ENCODE data around the gene CUTA. TPM values are rescaled to one million over a fixed set of nuclear protein-coding genes. Genes with fewer than 3 reads are reported as not detected.
A peak's percentile ranks its signal among the peaks of the same experiment; 100 is the strongest.

CUTA gene
- total RNA-seq, 2 experiments from 2014 or later: 164 to 175 TPM

DNA sequence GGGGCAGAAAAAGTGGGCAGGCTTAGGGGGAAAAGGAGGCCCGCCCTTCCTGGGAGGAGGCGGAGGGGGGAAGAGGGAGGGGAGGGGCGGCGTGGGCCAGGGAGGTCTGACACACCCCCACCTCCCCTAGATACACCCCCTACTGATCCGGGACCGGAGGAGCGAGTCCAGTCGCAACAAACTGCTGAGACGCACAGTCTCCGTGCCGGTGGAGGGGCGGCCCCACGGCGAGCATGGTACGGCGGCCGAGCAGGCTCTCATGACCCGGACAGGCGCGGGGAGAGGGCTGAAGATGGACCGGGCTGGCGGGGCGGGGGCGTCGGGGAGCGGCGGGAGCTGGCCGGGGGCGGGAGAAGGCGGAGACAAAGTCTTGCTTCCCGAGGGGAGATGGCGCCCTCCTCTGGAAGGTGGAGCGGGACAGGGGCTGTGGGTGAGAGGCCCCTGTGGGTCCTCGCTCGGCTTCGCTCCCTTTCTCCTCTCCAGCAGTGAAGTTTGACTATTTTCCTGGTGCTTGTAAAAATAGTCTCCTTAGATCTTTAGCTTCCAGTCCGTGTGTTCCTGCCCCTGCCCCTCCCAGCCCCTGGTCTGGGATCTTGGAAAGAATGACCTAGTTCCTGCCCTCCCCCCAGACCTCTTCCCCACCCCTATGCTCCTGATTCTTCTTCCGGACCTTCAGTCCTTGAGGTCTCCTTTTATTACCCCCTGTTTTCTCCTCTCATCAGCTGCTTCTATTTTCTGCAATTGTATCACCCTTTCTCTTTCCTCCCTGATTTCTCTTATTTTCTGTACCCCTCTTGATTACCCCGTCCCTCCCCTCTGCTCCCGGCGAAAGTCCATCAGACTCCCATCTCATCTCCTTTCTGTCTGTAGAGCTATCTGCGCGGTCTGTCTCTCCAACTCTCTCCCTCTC, 8.0 kb upstream of the CUTA start:
- POLR2A ChIA-PET: interaction anchor here (0.6 to 1.5 kb wide), 7 partner anchors 29 to 435 kb away, joined by 3 to 7 read pairs (median 4); partner anchors contain the start of gene ZBTB9
- Histone ChIP-seq H2AFZ (ENCODE audit: low read length) (peak overlapping the region; percentile 52; the same call in 1 of the 2 replicates), H4K20me1 (ENCODE audit: insufficient read depth, low read length) (no peaks in the 10 kb centered on the region), H3K79me2 (ENCODE audit: insufficient read depth, low read depth, low read length) (peaks cover 5% of the 10 kb centered on the region; the same call in 1 of the 2 replicates), H3K9me2 (ENCODE audit: insufficient read depth, low read length) (no peaks in the 10 kb centered on the region), H3K9me3 (ENCODE audit: low read length) (no peaks in the 10 kb centered on the region), H3K36me3 (ENCODE audit: insufficient read depth, low read length) (no peaks in the 10 kb centered on the region; the same call in 1 of the 2 replicates), H3K4me2 (ENCODE audit: low read length) (peak overlapping the region; percentile 84), H3K4me1 (ENCODE audit: insufficient read depth, low read length, poor library complexity, severe bottlenecking) (peaks cover 51% of the 10 kb centered on the region), H3K27ac (ENCODE audit: low read depth, low read length, poor library complexity, severe bottlenecking) (peak overlapping the region; percentile 58), H3K4me3 (ENCODE audit: low read depth, low read length, poor library complexity, severe bottlenecking) (peak overlapping the region; percentile 67)
- CTCF ChIA-PET (ENCODE audit: unreplicated experiment): interaction anchor here (0.5 to 0.7 kb wide), 3 partner anchors 35 to 221 kb away, joined by 3 to 12 read pairs (median 3); partner anchors contain the start of gene HSD17B8
- DNase-seq (ENCODE audit: low spot score): peak; percentile 78
- intact Hi-C loops (cut with micrococcal nuclease; ENCODE audit: unreplicated experiment): loop anchor here (1.0 to 5.0 kb wide), 3 partner anchors 35 to 149 kb away; partner anchors contain the start of genes B3GALT4 and KIFC1
- TF ChIP-seq, protein P1, sequence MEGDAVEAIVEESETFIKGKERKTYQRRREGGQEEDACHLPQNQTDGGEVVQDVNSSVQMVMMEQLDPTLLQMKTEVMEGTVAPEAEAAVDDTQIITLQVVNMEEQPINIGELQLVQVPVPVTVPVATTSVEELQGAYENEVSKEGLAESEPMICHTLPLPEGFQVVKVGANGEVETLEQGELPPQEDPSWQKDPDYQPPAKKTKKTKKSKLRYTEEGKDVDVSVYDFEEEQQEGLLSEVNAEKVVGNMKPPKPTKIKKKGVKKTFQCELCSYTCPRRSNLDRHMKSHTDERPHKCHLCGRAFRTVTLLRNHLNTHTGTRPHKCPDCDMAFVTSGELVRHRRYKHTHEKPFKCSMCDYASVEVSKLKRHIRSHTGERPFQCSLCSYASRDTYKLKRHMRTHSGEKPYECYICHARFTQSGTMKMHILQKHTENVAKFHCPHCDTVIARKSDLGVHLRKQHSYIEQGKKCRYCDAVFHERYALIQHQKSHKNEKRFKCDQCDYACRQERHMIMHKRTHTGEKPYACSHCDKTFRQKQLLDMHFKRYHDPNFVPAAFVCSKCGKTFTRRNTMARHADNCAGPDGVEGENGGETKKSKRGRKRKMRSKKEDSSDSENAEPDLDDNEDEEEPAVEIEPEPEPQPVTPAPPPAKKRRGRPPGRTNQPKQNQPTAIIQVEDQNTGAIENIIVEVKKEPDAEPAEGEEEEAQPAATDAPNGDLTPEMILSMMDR (conservative IDR thresholded peaks at IDR 0.05; ENCODE audit: low read length): peak; percentile 75
- TF ChIP-seq EZH2phosphoT487 (IDR thresholded peaks at IDR 0.05; ENCODE audit: borderline replicate concordance, low read depth, low read length): no peak
- BruUV-seq (replicated peaks): no TSS peak

DNA sequence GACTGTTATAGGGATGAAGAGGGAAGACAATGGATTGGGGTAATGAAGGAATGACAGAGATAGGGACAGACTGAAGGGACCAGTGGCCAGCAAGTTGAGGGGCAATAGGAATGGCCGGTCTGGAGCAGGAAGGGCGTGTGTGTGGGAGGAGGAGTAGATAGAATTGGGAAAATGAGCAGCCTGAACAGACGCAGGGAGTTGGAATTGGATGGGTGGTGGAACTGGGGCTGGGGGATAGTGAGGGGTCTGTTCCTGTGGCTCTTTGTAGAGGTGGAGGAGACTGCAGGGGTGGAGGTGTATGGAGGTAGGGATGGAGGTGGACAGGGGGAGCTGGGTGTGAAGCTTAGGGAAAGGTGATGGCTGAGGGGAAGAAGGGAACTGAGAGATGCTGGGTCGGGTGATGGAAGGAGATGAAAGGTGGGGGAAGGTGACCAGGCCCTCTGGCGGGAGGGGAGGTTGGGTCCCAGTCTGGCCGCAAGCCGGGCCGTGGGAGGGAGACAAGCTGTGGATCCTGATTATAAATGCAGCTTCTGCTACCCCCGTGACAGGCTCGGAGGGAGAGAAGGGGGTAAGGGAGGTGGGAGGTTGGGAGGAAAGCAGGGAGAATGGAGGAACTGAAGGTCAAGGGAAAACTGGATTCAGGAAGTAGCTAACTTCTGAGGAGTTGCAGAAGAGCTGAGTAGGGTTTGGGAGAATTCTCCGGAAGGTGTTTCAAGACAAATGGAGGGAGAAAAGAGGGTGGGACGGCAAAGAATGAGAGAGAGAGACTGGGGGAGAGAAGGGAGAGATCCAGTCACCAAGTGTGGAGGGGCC, 7.2 kb upstream of the CUTA start:
- H2AFZ ChIP-seq (ENCODE audit: low read length): peak overlapping the region; percentile 52; the same call in 1 of the 2 replicates
- BruUV-seq (replicated peaks): no TSS peak

More for the DNA sequence above, 7.2 kb upstream of the CUTA start:
- TF ChIP-seq EZH2phosphoT487 (IDR thresholded peaks at IDR 0.05; ENCODE audit: borderline replicate concordance, low read depth, low read length): no peak
- TF ChIP-seq, protein P1 (conservative IDR thresholded peaks at IDR 0.05; ENCODE audit: low read length): no peak
- Histone ChIP-seq H3K79me2 (ENCODE audit: insufficient read depth, low read depth, low read length) (peaks cover 3% of the 10 kb centered on the region; the same call in 1 of the 2 replicates), H3K4me3 (ENCODE audit: low read depth, low read length, poor library complexity, severe bottlenecking) (peak overlapping the region; percentile 67), H3K9me2 (ENCODE audit: insufficient read depth, low read length) (no peaks in the 10 kb centered on the region), H3K9me3 (ENCODE audit: low read length) (no peaks in the 10 kb centered on the region), H3K4me2 (ENCODE audit: low read length) (peak overlapping the region; percentile 84), H3K4me1 (ENCODE audit: insufficient read depth, low read length, poor library complexity, severe bottlenecking) (peaks cover 48% of the 10 kb centered on the region), H4K20me1 (ENCODE audit: insufficient read depth, low read length) (no peaks in the 10 kb centered on the region), H3K27ac (ENCODE audit: low read depth, low read length, poor library complexity, severe bottlenecking) (peak overlapping the region; percentile 58), H3K36me3 (ENCODE audit: insufficient read depth, low read length) (no peaks in the 10 kb centered on the region; the same call in 1 of the 2 replicates)
- no peak for DNase-seq (ENCODE audit: low spot score)
- ChIA-PET POLR2A (interaction anchor here (0.7 to 1.5 kb wide), 5 partner anchors 30 to 176 kb away, joined by 3 to 7 read pairs (median 5); partner anchors contain the start of gene ZBTB9), CTCF (ENCODE audit: unreplicated experiment) (no interaction called here)
- intact Hi-C loops (cut with micrococcal nuclease; ENCODE audit: unreplicated experiment): loop anchor here (5.0 kb wide), 1 partner anchor 148 kb away; the partner anchor contains the start of gene B3GALT4

Data from OCI-LY7 (cell line).